Endothelial cell of umbilical vein (primary cell): ENCODE data around the gene DNAJC30. TPM values are rescaled to one million over a fixed set of nuclear protein-coding genes. Genes with fewer than 3 reads are reported as not detected.

ENCODE experiments used
- BruUV-seq: library from RNA; stranded (reverse); fragments of 400-500 nt; replicated peaks from 2 replicates; lab custom pipeline; 2021; lab: Mats Ljungman, UMichigan
- CTCF ChIA-PET: fragments of 300-600, 350-600 bp; sonication (Branson Sonifier 250); formaldehyde crosslinking; loops from one replicate; lab custom pipeline; 2021; ENCODE audit warnings: antibody characterized with exemption, inconsistent platforms; lab: Charles Lee
- POLR2A ChIA-PET: fragments of 300-600, 350-600 bp; sonication (Branson Sonifier 250); formaldehyde crosslinking; loops from one replicate; lab custom pipeline; 2021; ENCODE audit warnings: antibody characterized with exemption, inconsistent platforms; lab: Charles Lee
- DNase-seq: peaks from one replicate; pipeline ENCODE4 v3.0.0-alpha.2; 2011; ENCODE audit warnings: low read depth, low spot score
- FAIRE-seq: peaks from 2 replicates; lab custom pipeline; 2011; peaks lifted over from hg19 to GRCh38; lab: Jason Lieb, UNC
- H2AFZ ChIP-seq: 2 replicates; pipeline ENCODE4 v1.6.0; 2012; ENCODE audit warnings: low read depth, low read length, control low read depth, inconsistent platforms
- H3K27ac ChIP-seq: 2 replicates; pipeline ENCODE4 v1.5.1; 2011; ENCODE audit warnings: low read depth, mild to moderate bottlenecking, control low read depth, low read length, moderate library complexity; ENCODE audit not compliant: insufficient read depth
- H3K27me3 ChIP-seq, 2 experiments: 2 replicates each; pipeline versions ENCODE4 v1.6.0 to v1.6.1; 2011; ENCODE audit warnings: low read length in 2 of 2, mixed read lengths in 1 of 2; ENCODE audit not compliant: control insufficient read depth in 2 of 2, insufficient read depth in 2 of 2
- H3K36me3 ChIP-seq, 2 experiments: 2 replicates in 1 of 2; 3 replicates in 1 of 2; pipeline ENCODE4 v1.5.1; 2011; ENCODE audit warnings: low read length in 2 of 2, mild to moderate bottlenecking in 1 of 2, moderate library complexity in 1 of 2; ENCODE audit not compliant: control insufficient read depth in 2 of 2, insufficient read depth in 2 of 2; ENCODE audit errors: extremely low read depth in 1 of 2
- H3K4me1 ChIP-seq: 3 replicates; pipeline ENCODE4 v1.5.1; 2011; ENCODE audit warnings: mild to moderate bottlenecking, low read length; ENCODE audit not compliant: control insufficient read depth, insufficient read depth; ENCODE audit errors: extremely low read depth
- H3K4me2 ChIP-seq: 2 replicates; pipeline ENCODE4 v1.6.1; 2011; ENCODE audit warnings: low read length, control low read depth, mixed read lengths; ENCODE audit not compliant: insufficient read depth
- H3K4me3 ChIP-seq, 3 experiments: fragments of 200-600 bp in 1 of 3; sonication (generic), shearing (Covaris generic) in 1 of 3; replicated peaks in 1 of 3; 2 replicates each; pipeline ENCODE4 v1.5.1; 2011 to 2016; ENCODE audit warnings: control low read depth in 3 of 3, low read length in 3 of 3, mild to moderate bottlenecking in 2 of 3, inconsistent platforms in 1 of 3, low read depth in 1 of 3, moderate library complexity in 1 of 3; ENCODE audit not compliant: insufficient read depth in 1 of 3
- H3K79me2 ChIP-seq: 2 replicates; pipeline ENCODE4 v1.6.0; 2012; ENCODE audit warnings: low read length, inconsistent platforms; ENCODE audit not compliant: control insufficient read depth, insufficient read depth
- H3K9ac ChIP-seq: replicated peaks from 2 replicates; pipeline ENCODE3; 2011; ENCODE audit warnings: low read length, control low read depth; ENCODE audit not compliant: insufficient read depth; ENCODE audit errors: extremely low read depth
- H3K9me1 ChIP-seq: replicated peaks from 3 replicates; pipeline ENCODE4 v1.6.0; 2011; ENCODE audit warnings: mild to moderate bottlenecking, low read length; ENCODE audit not compliant: control insufficient read depth, insufficient read depth; ENCODE audit errors: extremely low read depth
- H3K9me3 ChIP-seq: replicated peaks from 2 replicates; pipeline ENCODE4 v1.5.1; 2012; ENCODE audit warnings: low read length, inconsistent platforms; ENCODE audit not compliant: control insufficient read depth, insufficient read depth
- H4K20me1 ChIP-seq: replicated peaks from 2 replicates; pipeline ENCODE3; 2011; ENCODE audit warnings: mild to moderate bottlenecking, low read length; ENCODE audit not compliant: control insufficient read depth, insufficient read depth; ENCODE audit errors: extremely low read depth
- EZH2 ChIP-seq: IDR thresholded peaks from 2 replicates; pipeline ENCODE4 v1.6.1; 2012; ENCODE audit warnings: borderline replicate concordance, low read depth, mild to moderate bottlenecking, moderate library complexity, low read length, inconsistent platforms; ENCODE audit not compliant: severe bottlenecking
- FOS ChIP-seq: IDR thresholded peaks from 2 replicates; pipeline ENCODE4 v1.6.1; 2011; ENCODE audit warnings: mild to moderate bottlenecking, low read length, moderate library complexity, borderline replicate concordance; ENCODE audit not compliant: insufficient read depth
- GATA2 ChIP-seq: IDR thresholded peaks from 2 replicates; pipeline ENCODE4 v1.7.0; 2011; ENCODE audit warnings: low read depth, mild to moderate bottlenecking, moderate library complexity, mixed read lengths, low read length; ENCODE audit not compliant: insufficient read length, insufficient read depth
- JUN ChIP-seq: IDR thresholded peaks from 2 replicates; pipeline ENCODE4 v1.6.1; 2011; ENCODE audit warnings: borderline replicate concordance, low read depth; ENCODE audit not compliant: insufficient read length, insufficient read depth
- MYC ChIP-seq: IDR thresholded peaks from one replicate; pipeline ENCODE4 v1.6.1; 2011; ENCODE audit warnings: mild to moderate bottlenecking, low read depth, low read length
- POLR2A ChIP-seq: IDR thresholded peaks from 2 replicates; pipeline ENCODE4 v1.6.1; 2012; ENCODE audit warnings: low read depth, mild to moderate bottlenecking, control low read depth, low read length
- POLR2AphosphoS5 ChIP-seq: IDR thresholded peaks from 2 replicates; pipeline ENCODE4 v1.6.1; 2012; ENCODE audit warnings: low read depth, mild to moderate bottlenecking, control low read depth, low read length, moderate library complexity; ENCODE audit not compliant: insufficient read depth
- dilution Hi-C: fragments of 300-500 bp; cut with MboI; formaldehyde crosslinking; loops from one replicate; pipeline ENCODE4 v1.15.0; 2019; ENCODE audit warnings: low sequenced_read_pairs; ENCODE audit not compliant: extremely low pct_ligation_motif_present
- intact Hi-C: fragments of 100-400 bp; cut with micrococcal nuclease; formaldehyde crosslinking; loops from one replicate; pipeline ENCODE4 v1.10.0; 2022
- polyA plus RNA-seq, 4 experiments: library from polyadenylated mRNA; depleted of rRNA in 3 of 4; stranded (reverse) in 3 of 4; unstranded in 1 of 4; fragments of >200 nt; gene quantifications; 2 replicates each; pipeline versions ENCODE4 v1.2.1 to v1.2.3, GENCODE V29; 2011 to 2012; ENCODE audit warnings: missing spikeins in 1 of 4
- total RNA-seq: library from RNA; stranded (reverse); gene quantifications from 2 replicates; pipeline ENCODE4 v1.2.3, GENCODE V29; 2021
- TF ChIP-seq, protein P1 (sequence below): IDR thresholded peaks from 2 replicates; pipeline ENCODE4 v1.6.1; 2011; ENCODE audit not compliant: insufficient read depth, insufficient read length
- TF ChIP-seq, protein P2 (sequence below), 2 donors: IDR thresholded peaks; 1 replicate in 1 of 2; 2 replicates in 1 of 2; pipeline ENCODE4 v1.5.1; 2011; ENCODE audit warnings: low read length in 2 of 2, mild to moderate bottlenecking in 2 of 2, moderate library complexity in 2 of 2, control low read depth in 1 of 2, inconsistent platforms in 1 of 2, low read depth in 1 of 2; ENCODE audit not compliant: insufficient read depth in 1 of 2; ENCODE audit errors: extremely low read depth in 1 of 2

Gene DNAJC30
- total and polyA plus RNA-seq, 2 donors (not counting 3 experiments of a cell fraction or from before 2014, with no cell fraction given): 10.6 to 11.9 TPM

DNA sequence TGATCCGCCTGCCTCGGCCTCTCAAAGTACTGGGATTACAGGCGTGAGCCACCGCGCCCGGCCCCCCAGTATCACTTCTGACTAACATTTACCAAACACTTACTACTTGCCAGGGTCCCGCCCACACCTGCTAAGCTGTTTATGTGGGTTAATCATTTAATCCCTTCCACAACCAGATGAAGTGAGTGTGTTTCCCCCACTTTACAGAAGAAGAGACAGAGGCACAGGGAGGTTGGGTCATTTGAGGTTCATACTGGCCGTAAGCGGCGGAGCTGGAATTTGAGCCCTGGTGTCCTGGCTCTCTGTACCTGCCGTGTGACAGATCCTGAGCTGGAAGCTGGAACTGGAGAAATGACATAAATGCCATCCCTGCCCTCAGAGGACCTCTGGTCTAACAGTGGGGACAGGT is 30.7 kb downstream of the DNAJC30 start:
- ChIA-PET POLR2A (no interaction called here), CTCF (interaction anchor here (0.7 to 2.4 kb wide), 3 partner anchors 23 to 73 kb away, joined by 3 to 9 read pairs (median 4); no protein-coding TSS in a partner anchor)
- Histone ChIP-seq H3K4me1 (peaks cover 4% of the 10 kb centered on the region), H3K27ac (no peak overlapping the region), H2AFZ (no peak overlapping the region), H3K4me2 (no peak overlapping the region), H3K4me3 (no peak overlapping the region), H3K9me1 (no peaks in the 10 kb centered on the region), H3K36me3 (no peaks in the 10 kb centered on the region), H3K27me3 (peaks cover 16 to 25% of the 10 kb centered on the region in 2 experiments), H3K9ac (no peak overlapping the region), H3K9me3 (no peaks in the 10 kb centered on the region), H3K79me2 (no peaks in the 10 kb centered on the region), H4K20me1 (no peaks in the 10 kb centered on the region)
- BruUV-seq: no TSS peak
- DNase-seq (no peak), FAIRE-seq (no peak)
- TF ChIP-seq FOS (no peak), POLR2AphosphoS5 (no peak), EZH2 (no peak), GATA2 (no peak), POLR2A (no peak), JUN (no peak), MYC (no peak)
- TF ChIP-seq, protein P1, sequence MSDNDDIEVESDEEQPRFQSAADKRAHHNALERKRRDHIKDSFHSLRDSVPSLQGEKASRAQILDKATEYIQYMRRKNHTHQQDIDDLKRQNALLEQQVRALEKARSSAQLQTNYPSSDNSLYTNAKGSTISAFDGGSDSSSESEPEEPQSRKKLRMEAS: no peak
- TF ChIP-seq, protein P2, sequence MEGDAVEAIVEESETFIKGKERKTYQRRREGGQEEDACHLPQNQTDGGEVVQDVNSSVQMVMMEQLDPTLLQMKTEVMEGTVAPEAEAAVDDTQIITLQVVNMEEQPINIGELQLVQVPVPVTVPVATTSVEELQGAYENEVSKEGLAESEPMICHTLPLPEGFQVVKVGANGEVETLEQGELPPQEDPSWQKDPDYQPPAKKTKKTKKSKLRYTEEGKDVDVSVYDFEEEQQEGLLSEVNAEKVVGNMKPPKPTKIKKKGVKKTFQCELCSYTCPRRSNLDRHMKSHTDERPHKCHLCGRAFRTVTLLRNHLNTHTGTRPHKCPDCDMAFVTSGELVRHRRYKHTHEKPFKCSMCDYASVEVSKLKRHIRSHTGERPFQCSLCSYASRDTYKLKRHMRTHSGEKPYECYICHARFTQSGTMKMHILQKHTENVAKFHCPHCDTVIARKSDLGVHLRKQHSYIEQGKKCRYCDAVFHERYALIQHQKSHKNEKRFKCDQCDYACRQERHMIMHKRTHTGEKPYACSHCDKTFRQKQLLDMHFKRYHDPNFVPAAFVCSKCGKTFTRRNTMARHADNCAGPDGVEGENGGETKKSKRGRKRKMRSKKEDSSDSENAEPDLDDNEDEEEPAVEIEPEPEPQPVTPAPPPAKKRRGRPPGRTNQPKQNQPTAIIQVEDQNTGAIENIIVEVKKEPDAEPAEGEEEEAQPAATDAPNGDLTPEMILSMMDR (IDR thresholded peaks at IDR 0.05; ENCODE audit: extremely low read depth in 1 of 2, insufficient read depth in 1 of 2, low read depth in 1 of 2, low read length in 2 of 2): no peak
- dilution Hi-C loops: no loop called here
- intact Hi-C loops: no loop called here
